ENCODE data around the gene TMPRSS3. TPM values are rescaled to one million over a fixed set of nuclear protein-coding genes. Genes with fewer than 3 reads are reported as not detected.

TMPRSS3 gene
- total RNA-seq, 8 experiments from 2014 or later: 0.07 to 0.33 (median 0.14) TPM; not detected in 1

DNA sequence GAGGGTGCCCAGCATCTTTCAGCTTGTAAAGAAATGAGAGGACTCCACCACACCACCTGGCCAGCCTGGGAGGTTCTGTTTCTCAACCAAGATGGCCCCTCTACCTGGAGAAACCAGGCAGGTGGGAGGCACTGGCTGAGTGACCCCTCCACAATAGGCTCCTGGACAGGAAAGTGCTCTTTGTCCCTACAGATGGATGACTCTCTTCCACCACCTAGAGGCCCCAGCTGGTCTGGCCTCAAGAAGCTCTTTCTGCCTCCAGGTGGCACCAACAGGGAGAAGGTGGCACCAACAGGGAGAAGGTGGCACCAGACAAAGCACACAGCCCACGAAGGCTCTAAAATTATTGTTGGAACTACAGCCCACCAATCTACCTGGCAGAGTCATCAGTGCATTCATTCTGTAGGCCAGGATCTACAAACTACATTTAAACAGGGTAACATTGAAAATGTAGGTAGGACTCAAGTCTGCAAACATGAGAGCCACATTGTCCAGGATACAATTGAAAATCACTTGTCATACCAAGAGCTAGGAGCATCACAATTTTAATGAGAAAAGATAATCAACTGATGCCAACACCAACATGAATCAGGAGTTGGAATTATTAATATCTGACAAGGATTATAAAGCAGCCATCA, 14.4 kb downstream of the TMPRSS3 start:
- WGBS, 10 experiments: 17 to 71% (median 50%) methylated on average over 1 of the region's 1 CpG; no CpG with 5 or more reads in 7 of the 10 experiments
- peak in 3 of 8 experiments; percentile 29 to 77 (median 54) for ATAC-seq (replicated peaks in 6 of 8)
- no peak overlapping the region for H3K4me3 ChIP-seq
- in situ Hi-C loops (cut with MboI; ENCODE audit: low pct_unique_long_range_greater_than_20kb in 2 of 9, low sequenced_read_pairs in 9 of 9, unreplicated experiment in 9 of 9): no loop called here
- no peaks in the 10 kb centered on the region for H3K4me1 ChIP-seq (replicated peaks in 1 of 2)
- no peak overlapping the region for H3K27ac ChIP-seq

DNA sequence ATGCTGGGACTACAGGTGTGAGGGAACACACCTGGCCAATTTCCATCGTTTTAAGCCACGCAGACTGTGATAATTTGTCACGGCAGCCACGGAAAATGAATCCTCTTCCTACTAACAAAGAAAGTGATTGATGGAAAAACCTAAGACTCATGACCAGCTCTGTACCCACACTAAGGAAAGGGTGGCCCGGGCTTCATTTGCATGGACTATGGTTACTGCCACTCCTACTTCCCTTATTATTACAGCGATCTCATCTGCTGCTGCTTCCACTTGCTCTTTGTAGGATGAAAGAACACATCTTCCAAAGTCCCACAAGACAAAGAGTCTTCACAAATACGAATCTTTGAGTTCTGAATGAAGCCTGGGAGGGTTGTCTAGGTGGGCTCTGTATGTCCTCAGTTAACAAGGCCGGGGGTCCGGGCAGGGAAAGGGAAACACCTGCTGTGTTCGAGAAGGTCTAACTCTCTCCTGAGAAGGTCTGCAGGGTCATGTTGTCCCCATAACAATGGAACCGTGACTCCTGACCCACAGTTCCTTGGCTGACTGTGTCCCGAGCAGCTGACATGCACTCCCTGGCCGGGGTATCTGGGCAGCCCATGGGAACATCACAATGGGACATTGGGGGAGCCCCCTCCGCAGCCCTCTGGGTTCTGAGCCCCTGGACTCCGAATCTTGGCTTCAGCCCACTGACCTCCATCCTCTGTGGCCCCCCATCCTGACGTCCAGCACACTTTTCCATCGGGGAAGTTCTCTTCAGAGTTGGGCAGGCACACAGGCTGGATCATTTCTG, 16.2 kb downstream of the TMPRSS3 start:
- in situ Hi-C loops (cut with MboI; ENCODE audit: low pct_unique_long_range_greater_than_20kb in 2 of 9, low sequenced_read_pairs in 9 of 9, unreplicated experiment in 9 of 9): no loop called here
- peak in 1 of 8 experiments; percentile 35 for ATAC-seq (replicated peaks in 6 of 8)
- no peak overlapping the region for H3K27ac ChIP-seq
- H3K4me1 ChIP-seq (replicated peaks in 1 of 2): no peaks in the 10 kb centered on the region
- no peak overlapping the region for H3K4me3 ChIP-seq
- WGBS, 10 experiments: 40 to 92% (median 76%) methylated on average over 4 to 15 of the region's 17 CpGs; no CpG with 5 or more reads in 2 of the 10 experiments

DNA sequence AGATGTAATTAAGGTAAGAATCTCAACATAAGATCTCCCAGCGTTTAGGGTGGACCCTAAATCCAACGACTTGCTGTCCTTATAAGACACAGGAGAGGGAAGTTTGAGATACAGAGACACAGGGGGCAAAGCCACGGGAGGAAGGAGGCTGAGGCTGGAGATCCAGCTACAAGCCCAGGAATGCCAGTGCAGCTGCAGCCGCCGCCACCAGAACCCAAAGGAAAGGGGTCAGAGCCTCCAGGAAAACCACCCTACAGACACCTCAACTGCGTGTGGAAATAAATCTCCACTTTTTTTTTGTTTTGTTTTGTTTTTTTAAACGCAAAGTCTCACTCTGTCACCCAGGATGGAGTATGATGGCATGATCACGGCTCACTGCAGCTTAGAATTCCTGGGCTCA, 17.4 kb downstream of the TMPRSS3 start:
- 24 to 91% (median 55%) methylated on average over 2 to 6 of the region's 8 CpGs; no CpG with 5 or more reads in 4 of the 10 experiments for WGBS, 10 experiments
- H3K27ac ChIP-seq: no peak overlapping the region
- no peak for ATAC-seq (replicated peaks in 6 of 8)
- no peak overlapping the region for H3K4me3 ChIP-seq
- in situ Hi-C loops (cut with MboI; ENCODE audit: low pct_unique_long_range_greater_than_20kb in 2 of 9, low sequenced_read_pairs in 9 of 9, unreplicated experiment in 9 of 9): no loop called here
- no peaks in the 10 kb centered on the region for H3K4me1 ChIP-seq (replicated peaks in 1 of 2)

DNA sequence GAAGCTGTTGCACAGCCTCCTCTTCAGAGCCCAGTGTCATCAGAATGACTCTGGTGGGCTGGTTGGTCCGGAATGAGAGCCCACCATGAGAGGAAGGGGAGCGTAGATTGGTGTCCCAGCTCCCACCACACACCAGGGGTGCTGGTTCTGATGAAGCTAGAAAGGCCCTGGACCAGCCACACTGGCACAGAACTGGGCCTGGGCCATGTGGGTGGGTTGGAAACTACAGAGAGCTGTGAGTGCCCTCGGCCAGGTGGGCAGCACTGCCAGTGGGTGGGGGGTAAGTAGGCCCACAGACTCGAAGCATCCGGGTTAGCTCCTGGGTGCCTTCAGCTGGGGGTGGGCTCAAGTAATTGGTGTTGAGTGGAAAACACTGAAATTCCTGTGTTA, 17.9 kb downstream of the TMPRSS3 start:
- Histone ChIP-seq H3K4me3 (no peak overlapping the region), H3K4me1 (replicated peaks in 1 of 2) (no peaks in the 10 kb centered on the region), H3K27ac (no peak overlapping the region)
- in situ Hi-C loops (cut with MboI; ENCODE audit: low pct_unique_long_range_greater_than_20kb in 2 of 9, low sequenced_read_pairs in 9 of 9, unreplicated experiment in 9 of 9): no loop called here
- WGBS, 10 experiments: 10% methylated on average over 4 of the region's 5 CpGs; no CpG with 5 or more reads in 9 of the 10 experiments
- no peak for ATAC-seq (replicated peaks in 6 of 8)

DNA sequence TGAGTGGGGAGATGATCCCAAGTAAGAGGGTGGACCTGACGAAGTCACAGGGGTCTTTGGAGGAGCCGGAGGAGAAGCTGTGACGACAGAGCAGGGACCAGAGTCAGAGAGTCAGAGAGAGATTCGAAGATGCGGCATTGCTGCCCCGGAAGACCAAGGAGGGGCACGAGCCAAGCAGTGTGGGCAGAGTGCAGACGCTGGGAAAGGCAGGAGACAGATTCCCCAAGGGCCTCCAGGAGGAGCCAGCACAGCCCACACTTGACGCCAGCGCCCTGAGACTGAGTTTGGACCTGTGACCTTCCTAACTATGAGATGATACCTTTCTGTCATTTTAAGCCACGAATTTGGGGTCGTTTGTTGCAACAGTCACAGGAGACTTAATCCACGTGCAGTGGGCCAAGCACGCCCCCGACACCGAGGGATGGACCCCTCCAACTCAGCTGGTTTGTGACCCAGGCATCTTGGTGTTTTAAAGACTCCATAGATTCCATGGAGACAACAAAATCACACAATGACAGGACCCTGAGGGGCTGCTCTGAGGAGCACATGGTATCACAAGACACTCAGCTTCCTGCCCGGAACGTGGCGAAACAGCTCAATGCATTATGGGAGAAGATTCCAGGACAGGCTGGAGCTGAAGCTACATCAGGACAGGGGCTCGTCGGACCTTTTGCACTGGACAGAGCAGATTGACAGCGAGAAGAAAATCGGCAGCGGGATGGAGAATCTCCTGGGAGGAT, 18.5 kb downstream of the TMPRSS3 start:
- in situ Hi-C loops (cut with MboI; ENCODE audit: low pct_unique_long_range_greater_than_20kb in 2 of 9, low sequenced_read_pairs in 9 of 9, unreplicated experiment in 9 of 9): no loop called here
- 20 to 94% (median 74%) methylated on average over 1 to 13 of the region's 24 CpGs; no CpG with 5 or more reads in 2 of the 10 experiments for WGBS, 10 experiments
- Histone ChIP-seq H3K27ac (no peak overlapping the region), H3K4me1 (replicated peaks in 1 of 2) (no peaks in the 10 kb centered on the region), H3K4me3 (no peak overlapping the region)
- ATAC-seq (replicated peaks in 6 of 8): no peak

DNA sequence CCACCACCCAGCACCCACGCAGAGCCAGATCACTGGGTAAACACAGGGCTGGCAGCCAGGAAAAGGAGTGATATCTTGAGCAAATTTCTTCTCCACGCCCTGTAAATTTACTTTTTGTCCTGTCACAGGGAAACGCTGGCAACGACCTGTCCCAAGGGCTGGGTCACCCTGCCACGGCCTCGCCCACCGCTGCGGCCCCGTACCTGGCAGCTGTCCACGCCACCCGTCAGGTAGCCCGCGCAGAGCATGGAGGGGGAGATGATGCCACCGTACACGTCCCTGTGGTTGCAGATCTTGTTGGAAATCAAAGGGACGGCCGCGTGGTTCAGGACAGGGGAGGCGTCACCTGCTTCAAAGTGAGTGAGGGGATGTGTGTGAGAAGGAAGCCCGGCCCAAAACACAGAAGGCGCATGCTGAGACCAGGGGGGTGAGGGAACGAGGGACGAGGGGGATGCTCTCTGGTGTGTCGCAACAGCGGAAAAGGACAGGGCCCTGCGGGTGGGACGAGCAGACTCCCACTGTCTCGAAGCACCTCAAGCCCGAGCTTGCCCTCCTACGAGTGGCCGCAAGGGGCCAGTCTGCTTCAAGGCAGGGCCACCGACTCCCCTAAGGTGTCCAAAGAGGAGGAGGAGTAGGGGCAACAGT, 19.4 kb downstream of the TMPRSS3 start:
- in situ Hi-C loops (cut with MboI; ENCODE audit: low pct_unique_long_range_greater_than_20kb in 2 of 9, low sequenced_read_pairs in 9 of 9, unreplicated experiment in 9 of 9): no loop called here
- Histone ChIP-seq H3K27ac (no peak overlapping the region), H3K4me1 (replicated peaks in 1 of 2) (no peaks in the 10 kb centered on the region), H3K4me3 (no peak overlapping the region)
- no peak for ATAC-seq (replicated peaks in 6 of 8)
- WGBS, 10 experiments: 28 to 95% (median 83%) methylated on average over 1 to 19 of the region's 32 CpGs; no CpG with 5 or more reads in 5 of the 10 experiments

DNA sequence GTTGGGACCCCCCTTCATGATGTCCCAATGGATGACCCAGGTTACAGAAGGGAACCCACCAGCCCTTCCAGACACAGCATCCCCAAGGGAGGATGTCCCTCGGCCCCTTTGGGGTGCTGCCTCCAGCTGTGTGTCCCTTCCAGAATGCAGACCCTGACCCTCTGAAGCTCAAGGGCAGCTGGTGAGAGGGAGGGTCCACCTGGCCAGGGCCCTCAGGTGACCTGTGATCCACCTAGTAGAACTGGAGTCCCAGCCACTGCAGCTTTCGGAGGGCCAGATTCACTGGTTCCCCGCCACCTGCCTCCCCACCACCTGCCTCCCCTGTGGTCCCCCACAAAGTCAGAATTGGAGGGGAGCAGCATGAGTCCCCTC, 19.9 kb downstream of the TMPRSS3 start:
- Histone ChIP-seq H3K27ac (no peak overlapping the region), H3K4me3 (no peak overlapping the region), H3K4me1 (replicated peaks in 1 of 2) (no peaks in the 10 kb centered on the region)
- in situ Hi-C loops (cut with MboI; ENCODE audit: low pct_unique_long_range_greater_than_20kb in 2 of 9, low sequenced_read_pairs in 9 of 9, unreplicated experiment in 9 of 9): no loop called here
- 0 to 90% methylated on average over 2 of the region's 3 CpGs; no CpG with 5 or more reads in 8 of the 10 experiments for WGBS, 10 experiments
- no peak for ATAC-seq (replicated peaks in 6 of 8)

DNA sequence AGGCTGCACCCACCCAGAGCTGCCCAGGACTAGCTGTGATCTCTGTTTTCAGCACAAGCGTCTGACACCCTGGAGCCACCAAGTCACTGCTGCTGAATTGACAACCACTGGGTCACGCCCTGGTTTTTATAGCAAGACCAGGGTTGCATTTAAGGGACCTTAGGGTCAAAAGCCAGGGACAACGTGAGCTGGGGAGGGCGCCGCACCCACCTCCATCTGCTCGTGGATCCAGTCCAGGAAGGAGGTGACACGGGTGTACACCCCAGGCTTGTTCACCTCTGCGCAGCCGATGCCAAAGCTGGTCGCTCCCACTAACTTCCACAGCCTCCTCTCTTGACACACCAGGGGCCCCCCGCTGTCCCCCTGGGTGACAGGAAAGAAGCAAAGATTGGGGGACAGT, 20.3 kb downstream of the TMPRSS3 start:
- in situ Hi-C loops (cut with MboI; ENCODE audit: low pct_unique_long_range_greater_than_20kb in 2 of 9, low sequenced_read_pairs in 9 of 9, unreplicated experiment in 9 of 9): no loop called here
- H3K4me3 ChIP-seq: no peak overlapping the region
- ATAC-seq (replicated peaks in 6 of 8): peak in 4 of 8 experiments; percentile 8 to 15 (median 10)
- H3K4me1 ChIP-seq (replicated peaks in 1 of 2): no peaks in the 10 kb centered on the region
- 0 to 100% (median 63%) methylated on average over 1 to 6 of the region's 11 CpGs; no CpG with 5 or more reads in 6 of the 10 experiments for WGBS, 10 experiments
- H3K27ac ChIP-seq: no peak overlapping the region

DNA sequence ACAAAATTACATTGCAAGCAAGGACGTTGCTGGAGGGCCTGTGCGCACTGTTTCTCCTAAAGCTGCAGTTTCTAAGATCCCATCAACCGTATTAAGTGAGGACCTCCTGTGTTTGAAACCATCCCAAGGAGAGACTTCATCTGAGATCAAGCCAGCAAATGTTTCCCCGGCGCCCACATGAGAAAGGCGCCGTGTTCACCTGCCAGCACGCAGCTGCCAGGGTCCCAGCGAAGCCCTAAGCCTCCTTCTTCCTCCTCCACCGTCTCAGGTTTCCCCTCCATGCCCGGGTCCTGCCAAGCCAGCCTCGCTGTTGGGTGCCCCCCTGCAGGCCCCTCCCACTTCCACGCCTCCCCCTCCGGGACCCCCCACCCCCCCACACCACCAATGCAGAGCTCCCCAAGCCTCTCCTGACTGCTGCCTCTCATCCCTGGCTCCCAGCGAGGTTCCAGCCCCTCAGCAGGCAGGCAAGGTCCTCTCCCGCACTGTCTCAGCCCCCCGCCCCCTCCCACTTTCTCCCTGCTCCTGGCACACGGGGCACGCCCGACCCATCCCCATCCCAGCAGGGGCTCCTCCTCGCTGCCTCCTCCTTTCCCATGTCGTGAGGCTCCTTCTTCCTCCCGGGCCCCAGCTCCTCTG, 20.9 kb downstream of the TMPRSS3 start:
- peaks cover 0 to 2% of the 10 kb centered on the region in 2 donors for H3K4me1 ChIP-seq (replicated peaks in 1 of 2)
- ATAC-seq (replicated peaks in 6 of 8): peak in 5 of 8 experiments; percentile 44 to 67 (median 63)
- no peak overlapping the region for H3K27ac ChIP-seq
- no peak overlapping the region for H3K4me3 ChIP-seq
- in situ Hi-C loops (cut with MboI; ENCODE audit: low pct_unique_long_range_greater_than_20kb in 2 of 9, low sequenced_read_pairs in 9 of 9, unreplicated experiment in 9 of 9): loop anchor here in 1 of 9 experiments (25.0 kb wide), 1 partner anchor 87 kb away; no protein-coding TSS in a partner anchor
- 10 to 87% (median 71%) methylated on average over 2 to 8 of the region's 23 CpGs; no CpG with 5 or more reads in 3 of the 10 experiments for WGBS, 10 experiments

DNA sequence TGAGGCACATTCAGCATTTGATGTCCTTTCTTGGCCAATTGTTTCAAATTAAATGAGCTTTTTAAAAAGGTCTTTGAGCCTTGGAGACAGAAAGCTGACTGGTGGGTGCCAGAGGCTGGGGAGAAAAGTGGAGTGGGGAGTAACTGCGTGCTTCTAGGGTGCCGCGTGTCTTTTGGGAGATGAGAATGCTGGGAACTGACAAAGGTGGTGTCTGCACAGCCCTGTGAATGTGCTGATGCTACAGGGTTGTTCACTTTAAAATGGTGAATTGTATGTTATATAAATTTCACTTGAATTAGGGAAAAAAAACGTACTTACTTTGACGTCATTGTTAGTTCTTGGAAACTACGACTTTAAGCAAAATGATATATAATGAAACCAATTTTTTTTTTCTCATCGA, 21.4 kb downstream of the TMPRSS3 start:
- H3K27ac ChIP-seq: no peak overlapping the region
- H3K4me3 ChIP-seq: no peak overlapping the region
- in situ Hi-C loops (cut with MboI; ENCODE audit: low pct_unique_long_range_greater_than_20kb in 2 of 9, low sequenced_read_pairs in 9 of 9, unreplicated experiment in 9 of 9): loop anchor here in 1 of 9 experiments (25.0 kb wide), 1 partner anchor 88 kb away; no protein-coding TSS in a partner anchor
- WGBS, 10 experiments: 16 to 88% (median 65%) methylated on average over 1 to 7 of the region's 7 CpGs; no CpG with 5 or more reads in 2 of the 10 experiments
- H3K4me1 ChIP-seq (replicated peaks in 1 of 2): peaks cover 0 to 2% of the 10 kb centered on the region in 2 donors
- no peak for ATAC-seq (replicated peaks in 6 of 8)

DNA sequence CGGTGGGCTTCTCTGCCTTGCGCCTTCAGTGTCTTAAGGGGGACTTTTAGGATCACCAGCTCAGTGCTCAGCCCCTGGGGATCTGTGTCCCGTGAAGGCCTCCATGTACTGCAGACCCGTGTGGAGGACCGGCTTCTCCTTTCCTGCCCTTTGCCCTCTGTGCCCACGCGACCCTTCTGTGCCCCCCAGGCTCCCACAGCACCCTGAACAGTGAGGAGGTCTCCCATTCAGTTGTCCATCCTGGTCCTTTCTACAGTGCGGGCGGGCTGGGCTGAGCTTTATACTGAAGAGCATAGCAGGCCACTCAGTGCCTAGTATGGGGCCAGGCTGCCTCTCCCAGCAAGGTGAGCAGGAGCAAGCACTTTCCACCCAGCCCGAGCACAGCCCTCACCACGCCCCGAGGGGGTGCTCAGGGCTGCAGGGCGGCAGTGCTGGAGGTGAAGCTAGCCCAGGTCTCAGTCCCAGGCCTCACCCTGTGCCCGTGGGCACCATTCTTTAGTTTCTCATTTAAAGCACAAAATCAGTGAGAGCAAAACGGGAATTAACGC, 21.9 kb downstream of the TMPRSS3 start:
- WGBS, 10 experiments: 10 to 100% (median 60%) methylated on average over 1 to 4 of the region's 16 CpGs; no CpG with 5 or more reads in 3 of the 10 experiments
- ATAC-seq (replicated peaks in 6 of 8): no peak
- Histone ChIP-seq H3K4me1 (replicated peaks in 1 of 2) (peaks cover 0 to 2% of the 10 kb centered on the region in 2 donors), H3K4me3 (no peak overlapping the region), H3K27ac (no peak overlapping the region)
- in situ Hi-C loops (cut with MboI; ENCODE audit: low pct_unique_long_range_greater_than_20kb in 2 of 9, low sequenced_read_pairs in 9 of 9, unreplicated experiment in 9 of 9): loop anchor here in 1 of 9 experiments (25.0 kb wide), 1 partner anchor 88 kb away; no protein-coding TSS in a partner anchor
